GM23338 (cell line): ENCODE results near the gene LPP. TPM values are rescaled to one million over a fixed set of nuclear protein-coding genes. Genes with fewer than 3 reads are reported as not detected.

Experiments
- ATAC-seq: fragments of 200-7000 bp; cut with Tn5 transposase; 3 replicates; pipeline ENCODE4 v1.9.1; 2020
- DNase-seq: peaks from one replicate; pipeline ENCODE4 v3.0.0-alpha.2; 2015; ENCODE audit warnings: low spot score
- H2AFZ ChIP-seq: fragments of 200-600 bp; sonication (generic); 2 replicates; pipeline ENCODE4 v1.8.0; 2016; ENCODE audit warnings: antibody characterized with exemption, mild to moderate bottlenecking, moderate library complexity
- H3F3A ChIP-seq: fragments of 200-600 bp; sonication (generic); replicated peaks from 2 replicates; pipeline ENCODE4 v1.8.0; 2017; ENCODE audit warnings: antibody characterized with exemption, mixed run types, low read depth
- H3K27ac ChIP-seq: fragments of 200-600 bp; sonication (generic); 2 replicates; pipeline ENCODE4 v1.6.1; 2016; ENCODE audit warnings: low read depth
- H3K27me3 ChIP-seq: fragments of 200-600 bp; sonication (generic); 2 replicates; pipeline ENCODE4 v1.8.0; 2016; ENCODE audit warnings: mild to moderate bottlenecking, mixed run types, moderate library complexity; ENCODE audit not compliant: insufficient read depth
- H3K36me3 ChIP-seq: fragments of 200-600 bp; sonication (generic); 2 replicates; pipeline ENCODE4 v1.8.0; 2016; ENCODE audit warnings: mild to moderate bottlenecking; ENCODE audit not compliant: insufficient read depth
- H3K4me1 ChIP-seq: fragments of 200-600 bp; sonication (generic); 2 replicates; pipeline ENCODE4 v1.8.0; 2016; ENCODE audit warnings: mild to moderate bottlenecking, moderate library complexity; ENCODE audit not compliant: insufficient read depth
- H3K4me2 ChIP-seq: fragments of 200-600 bp; sonication (generic); 2 replicates; pipeline ENCODE4 v1.7.1; 2017; ENCODE audit warnings: mixed run types
- H3K4me3 ChIP-seq: fragments of 200-600 bp; sonication (generic); 2 replicates; pipeline ENCODE4 v1.6.1; 2016; ENCODE audit warnings: mixed run types
- H3K79me2 ChIP-seq: fragments of 200-600 bp; sonication (generic); replicated peaks from 2 replicates; pipeline ENCODE4 v1.8.0; 2017; ENCODE audit warnings: mild to moderate bottlenecking; ENCODE audit not compliant: insufficient read depth
- H3K9me2 ChIP-seq: fragments of 200-600 bp; sonication (generic); 2 replicates; pipeline ENCODE4 v1.8.0; 2017; ENCODE audit not compliant: insufficient read depth
- H4K20me1 ChIP-seq: fragments of 200-600 bp; sonication (generic); replicated peaks from 2 replicates; pipeline ENCODE4 v1.8.0; 2017; ENCODE audit warnings: mild to moderate bottlenecking; ENCODE audit not compliant: insufficient read depth
- H3K27ac Mint-ChIP-seq: 2 replicates; pipeline ENCODE4 v1.8.0; 2020; ENCODE audit warnings: inconsistent platforms, mild to moderate bottlenecking, moderate library complexity, mixed read lengths
- H3K27me3 Mint-ChIP-seq: 3 replicates; pipeline ENCODE4 v1.8.0; 2022; ENCODE audit warnings: low read depth, mild to moderate bottlenecking, moderate library complexity, mixed read lengths, inconsistent platforms; ENCODE audit not compliant: insufficient read depth, poor library complexity
- H3K36me3 Mint-ChIP-seq: 3 replicates; pipeline ENCODE4 v1.8.0; 2021; ENCODE audit warnings: low read depth, mild to moderate bottlenecking, inconsistent platforms, moderate library complexity, mixed read lengths
- H3K4me1 Mint-ChIP-seq: 3 replicates; pipeline ENCODE4 v1.8.0; 2020; ENCODE audit warnings: mild to moderate bottlenecking, inconsistent platforms, mixed read lengths
- H3K4me3 Mint-ChIP-seq: 3 replicates; pipeline ENCODE4 v1.8.0; 2021; ENCODE audit warnings: moderate library complexity, mild to moderate bottlenecking, inconsistent platforms, mixed read lengths
- H3K9me3 Mint-ChIP-seq: 3 replicates; pipeline ENCODE4 v1.8.0; 2020; ENCODE audit warnings: moderate library complexity, mild to moderate bottlenecking, inconsistent platforms, mixed read lengths
- CREB1 ChIP-seq: fragments of 250-450 bp; sonication (Bioruptor Pico); IDR thresholded peaks from 2 replicates; pipeline ENCODE4 v1.5.0; 2020; ENCODE audit warnings: low read depth, mild to moderate bottlenecking, moderate library complexity
- CTCF ChIP-seq, 2 experiments: fragments of 200-600 bp in 1 of 2; sonication (generic) in 1 of 2; conservative IDR thresholded peaks; 2 replicates each; pipeline versions ENCODE4 v1.5.1 to v1.6.1; 2016 to 2017; ENCODE audit warnings: antibody characterized with exemption in 2 of 2, low read depth in 2 of 2, mild to moderate bottlenecking in 2 of 2, moderate library complexity in 1 of 2
- ETS1 ChIP-seq: IDR thresholded peaks from 2 replicates; pipeline ENCODE4 v1.6.1; 2016; ENCODE audit warnings: antibody characterized with exemption
- EZH2 ChIP-seq: fragments of 200-600 bp; sonication (generic); IDR thresholded peaks from one replicate; pipeline ENCODE4 v1.8.0; 2017; ENCODE audit warnings: antibody characterized with exemption, mild to moderate bottlenecking, low read depth; ENCODE audit not compliant: unreplicated experiment
- EZH2phosphoT487 ChIP-seq: fragments of 200-600 bp; sonication (generic); IDR thresholded peaks from one replicate; pipeline ENCODE4 v1.8.1; 2018; ENCODE audit warnings: antibody characterized with exemption; ENCODE audit not compliant: unreplicated experiment
- JUNB ChIP-seq: IDR thresholded peaks from one replicate; pipeline ENCODE4 v1.6.1; 2016; ENCODE audit warnings: antibody characterized with exemption; ENCODE audit not compliant: unreplicated experiment
- NANOG ChIP-seq: IDR thresholded peaks from 2 replicates; pipeline ENCODE4 v1.6.1; 2016; ENCODE audit warnings: antibody characterized with exemption, borderline replicate concordance
- POLR2AphosphoS5 ChIP-seq: IDR thresholded peaks from 2 replicates; pipeline ENCODE4 v1.6.1; 2016; ENCODE audit warnings: antibody characterized with exemption, low read depth
- REST ChIP-seq: IDR thresholded peaks from one replicate; pipeline ENCODE4 v1.6.1; 2018; ENCODE audit warnings: antibody characterized with exemption; ENCODE audit not compliant: unreplicated experiment
- STAT1 ChIP-seq: IDR thresholded peaks from one replicate; pipeline ENCODE4 v1.6.1; 2016; ENCODE audit warnings: antibody characterized with exemption; ENCODE audit not compliant: unreplicated experiment
- ZNF114 ChIP-seq: fragments of 250-450 bp; sonication (Bioruptor Pico); IDR thresholded peaks from 2 replicates; pipeline ENCODE4 v1.5.0; 2020; ENCODE audit warnings: mild to moderate bottlenecking, moderate library complexity
- ZNF331 ChIP-seq: fragments of 250-450 bp; sonication (Bioruptor Pico); IDR thresholded peaks from 2 replicates; pipeline ENCODE4 v1.5.0; 2020; ENCODE audit warnings: low read depth, mild to moderate bottlenecking, moderate library complexity
- ZNF462 ChIP-seq: fragments of 250-450 bp; sonication (Bioruptor Pico); IDR thresholded peaks from 2 replicates; pipeline ENCODE4 v1.5.0; 2020; ENCODE audit warnings: mild to moderate bottlenecking, moderate library complexity
- polyA plus RNA-seq: library from polyadenylated mRNA; unstranded; fragments of >200 nt; fragmentation: Nextera tagmentation; extraction: Ambion mirVana; gene quantifications from 2 replicates; pipeline ENCODE4 v1.2.1, GENCODE V29; 2016
- total RNA-seq: library from RNA; depleted of rRNA; stranded (reverse); fragments of >200 nt; shearing (Covaris generic); gene quantifications from 2 replicates; pipeline ENCODE4 v1.2.3, GENCODE V29; 2014

Gene LPP
- total and polyA plus RNA-seq, 2 experiments from 2014 or later = 23.0 to 35.2 TPM

GRCh38 chr3:188662795-188663194 is 508.8 kb downstream of the LPP start:
- H3K27ac ChIP-seq = no peak overlapping the region
- peaks cover 2% of the 10 kb centered on the region; the same call in 2 of the 3 replicates for H3K4me1 Mint-ChIP-seq
- no peak overlapping the region for H3K4me2 ChIP-seq
- H3F3A ChIP-seq = no peaks in the 10 kb centered on the region
- TF ChIP-seq JUNB = no peak
- no peak for TF ChIP-seq POLR2AphosphoS5
- no peak for TF ChIP-seq CREB1
- TF ChIP-seq ZNF462 (CRISPR knock-in tag) = no peak
- TF ChIP-seq ZNF114 (CRISPR knock-in tag) = no peak
- TF ChIP-seq EZH2phosphoT487 = no peak
- no peak for TF ChIP-seq ZNF331 (CRISPR knock-in tag)
- TF ChIP-seq CTCF (conservative IDR thresholded peaks at IDR 0.05; ENCODE audit: low read depth in 2 of 2) = no peak
- no peak for TF ChIP-seq EZH2
- TF ChIP-seq NANOG = no peak
- no peak for TF ChIP-seq ETS1
- TF ChIP-seq REST = no peak
- no peak for TF ChIP-seq STAT1
- no peaks in the 10 kb centered on the region for H3K36me3 ChIP-seq
- H3K27ac Mint-ChIP-seq = no peak overlapping the region; the same call in 1 of the 2 replicates
- H3K4me3 ChIP-seq = no peak overlapping the region
- DNase-seq (no peak), ATAC-seq (no peak)
- H3K4me1 ChIP-seq = no peaks in the 10 kb centered on the region
- H3K79me2 ChIP-seq = no peaks in the 10 kb centered on the region
- no peaks in the 10 kb centered on the region for H4K20me1 ChIP-seq
- H3K9me3 Mint-ChIP-seq = no peaks in the 10 kb centered on the region
- H3K4me3 Mint-ChIP-seq = no peak overlapping the region
- no peak overlapping the region for H2AFZ ChIP-seq
- H3K27me3 ChIP-seq = no peaks in the 10 kb centered on the region
- no peaks in the 10 kb centered on the region for H3K36me3 Mint-ChIP-seq
- no peaks in the 10 kb centered on the region for H3K9me2 ChIP-seq
- H3K27me3 Mint-ChIP-seq = no peaks in the 10 kb centered on the region
